Mesothelial cell of epicardium (in vitro differentiated cells): Measurements from ENCODE around the gene C10orf105. TPM values are rescaled to one million over a fixed set of nuclear protein-coding genes. Genes with fewer than 3 reads are reported as not detected.

ENCODE experiments used
- DNase-seq, 2 experiments: peaks; one replicate each; pipeline ENCODE4 v3.0.0; 2021; ENCODE audit warnings: low spot score in 2 of 2; ENCODE audit not compliant: unreplicated experiment in 2 of 2
- H3K27ac Mint-ChIP-seq: 2 replicates; pipeline ENCODE4 v1.8.0; 2021; ENCODE audit warnings: mixed read lengths
- H3K27me3 Mint-ChIP-seq: 2 replicates; pipeline ENCODE4 v1.8.0; 2021; ENCODE audit warnings: low read depth, mixed read lengths
- H3K36me3 Mint-ChIP-seq: 2 replicates; pipeline ENCODE4 v1.8.0; 2021; ENCODE audit warnings: mixed read lengths
- H3K4me1 Mint-ChIP-seq: 2 replicates; pipeline ENCODE4 v1.8.0; 2021; ENCODE audit warnings: mixed read lengths
- H3K4me3 Mint-ChIP-seq: 2 replicates; pipeline ENCODE4 v1.8.0; 2021; ENCODE audit warnings: mild to moderate bottlenecking, moderate library complexity, mixed read lengths
- H3K9me3 Mint-ChIP-seq: 2 replicates; pipeline ENCODE4 v1.8.0; 2021; ENCODE audit warnings: mixed read lengths
- CTCF ChIP-seq: fragments of 200-600 bp; sonication (generic); IDR thresholded peaks from one replicate; pipeline ENCODE4 v1.5.0; 2021; ENCODE audit warnings: antibody characterized with exemption; ENCODE audit not compliant: unreplicated experiment
- total RNA-seq: library from RNA; stranded (reverse); gene quantifications from 3 replicates; pipeline ENCODE4 v1.2.1, GENCODE V29; 2021

Gene C10orf105
- total RNA-seq, 1 donor from 2014 or later = 0.25 TPM

GRCh38 chr10:71763352-71764127, 44.0 kb upstream of the C10orf105 start:
- no peak for DNase-seq
- no peaks in the 10 kb centered on the region for H3K27me3 Mint-ChIP-seq
- H3K4me1 Mint-ChIP-seq = peaks cover 31% of the 10 kb centered on the region
- no peak overlapping the region for H3K4me3 Mint-ChIP-seq
- no peak for TF ChIP-seq CTCF
- H3K9me3 Mint-ChIP-seq = no peaks in the 10 kb centered on the region
- no peak overlapping the region for H3K27ac Mint-ChIP-seq
- H3K36me3 Mint-ChIP-seq = no peaks in the 10 kb centered on the region

GRCh38 chr10:71762324-71762723, 42.7 kb upstream of the C10orf105 start:
- no peak overlapping the region for H3K4me3 Mint-ChIP-seq
- H3K27me3 Mint-ChIP-seq = no peaks in the 10 kb centered on the region
- DNase-seq = no peak
- no peak overlapping the region for H3K27ac Mint-ChIP-seq
- no peak for TF ChIP-seq CTCF
- no peaks in the 10 kb centered on the region for H3K36me3 Mint-ChIP-seq
- H3K4me1 Mint-ChIP-seq = peaks cover 28% of the 10 kb centered on the region
- no peaks in the 10 kb centered on the region for H3K9me3 Mint-ChIP-seq

- Mint-ChIP-seq H3K9me3 (no peaks in the 10 kb centered on the region), H3K36me3 (no peaks in the 10 kb centered on the region), H3K27me3 (no peaks in the 10 kb centered on the region), H3K4me1 (peaks cover 22% of the 10 kb centered on the region), H3K27ac (no peak overlapping the region), H3K4me3 (no peak overlapping the region)
- DNase-seq = no peak
- no peak for TF ChIP-seq CTCF
Observed at GRCh38 chr10:71761541-71762113, 42.0 kb upstream of the C10orf105 start.

- no peaks in the 10 kb centered on the region for H3K27me3 Mint-ChIP-seq
- no peak for DNase-seq
- H3K27ac Mint-ChIP-seq = no peak overlapping the region
- no peak overlapping the region for H3K4me3 Mint-ChIP-seq
- peaks cover 21% of the 10 kb centered on the region for H3K4me1 Mint-ChIP-seq
- H3K36me3 Mint-ChIP-seq = no peaks in the 10 kb centered on the region
- no peak for TF ChIP-seq CTCF
- no peaks in the 10 kb centered on the region for H3K9me3 Mint-ChIP-seq
Observed at GRCh38 chr10:71761105-71761511, 41.5 kb upstream of the C10orf105 start.

- no peak for DNase-seq
- no peak overlapping the region for H3K4me3 Mint-ChIP-seq
Observed at GRCh38 chr10:71757399-71757922, 37.9 kb upstream of the C10orf105 start.

More at GRCh38 chr10:71757399-71757922, 37.9 kb upstream of the C10orf105 start:
- Mint-ChIP-seq H3K36me3 (no peaks in the 10 kb centered on the region), H3K4me1 (peaks cover 17% of the 10 kb centered on the region), H3K27me3 (no peaks in the 10 kb centered on the region), H3K9me3 (no peaks in the 10 kb centered on the region), H3K27ac (no peak overlapping the region)
- no peak for TF ChIP-seq CTCF
